GM18505 (cell line): ENCODE data around the gene LY9.

Experiments used
- ATAC-seq: cut with Tn5 transposase; IDR thresholded peaks from one replicate; pipeline ENCODE4 v1.9.1; 2021; ENCODE audit not compliant: unreplicated experiment
- POLR2A ChIP-seq: IDR thresholded peaks from 4 replicates; pipeline ENCODE4 v1.6.1; 2011; ENCODE audit warnings: borderline replicate concordance; ENCODE audit not compliant: insufficient read depth, insufficient read length; ENCODE audit errors: extremely low read depth

The LY9 gene

DNA sequence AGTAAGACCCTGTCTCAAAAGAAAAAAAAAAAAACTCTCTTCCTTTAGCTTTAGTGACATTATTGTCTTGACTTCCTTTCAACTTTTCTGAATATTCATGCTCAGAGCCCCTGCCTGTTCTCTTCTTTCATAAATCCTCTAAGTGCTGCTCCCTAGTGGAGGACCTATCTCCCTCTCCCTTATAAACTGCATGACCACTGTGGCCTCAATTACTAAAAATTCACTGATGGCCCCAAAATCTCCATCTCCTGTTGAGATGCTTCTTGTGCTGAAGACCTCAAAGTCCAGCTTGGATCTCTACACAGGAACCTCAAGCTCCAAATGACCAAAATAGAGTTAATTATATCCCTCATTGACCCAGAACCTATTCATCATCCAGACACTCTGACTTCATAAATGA lies 81.2 kb downstream of the LY9 start:
- TF ChIP-seq POLR2A: no peak
- no peak for ATAC-seq
